HFF-Myc (cell line): Measurements from ENCODE around the gene TBXA2R.

Experiments used
- DNase-seq: peaks from one replicate; pipeline ENCODE4 v3.0.0-alpha.2; 2011; ENCODE audit warnings: low read depth; ENCODE audit errors: extremely low read depth
- H3K4me3 ChIP-seq: replicated peaks from 2 replicates; pipeline ENCODE4 v1.5.1; 2011; ENCODE audit warnings: low read depth, mild to moderate bottlenecking, control low read depth, low read length
- TF ChIP-seq, protein P1 (sequence below): IDR thresholded peaks from 2 replicates; pipeline ENCODE4 v1.5.1; 2012; ENCODE audit warnings: mild to moderate bottlenecking, low read depth, low read length, control low read depth; ENCODE audit errors: missing control alignments

The TBXA2R gene

DNA sequence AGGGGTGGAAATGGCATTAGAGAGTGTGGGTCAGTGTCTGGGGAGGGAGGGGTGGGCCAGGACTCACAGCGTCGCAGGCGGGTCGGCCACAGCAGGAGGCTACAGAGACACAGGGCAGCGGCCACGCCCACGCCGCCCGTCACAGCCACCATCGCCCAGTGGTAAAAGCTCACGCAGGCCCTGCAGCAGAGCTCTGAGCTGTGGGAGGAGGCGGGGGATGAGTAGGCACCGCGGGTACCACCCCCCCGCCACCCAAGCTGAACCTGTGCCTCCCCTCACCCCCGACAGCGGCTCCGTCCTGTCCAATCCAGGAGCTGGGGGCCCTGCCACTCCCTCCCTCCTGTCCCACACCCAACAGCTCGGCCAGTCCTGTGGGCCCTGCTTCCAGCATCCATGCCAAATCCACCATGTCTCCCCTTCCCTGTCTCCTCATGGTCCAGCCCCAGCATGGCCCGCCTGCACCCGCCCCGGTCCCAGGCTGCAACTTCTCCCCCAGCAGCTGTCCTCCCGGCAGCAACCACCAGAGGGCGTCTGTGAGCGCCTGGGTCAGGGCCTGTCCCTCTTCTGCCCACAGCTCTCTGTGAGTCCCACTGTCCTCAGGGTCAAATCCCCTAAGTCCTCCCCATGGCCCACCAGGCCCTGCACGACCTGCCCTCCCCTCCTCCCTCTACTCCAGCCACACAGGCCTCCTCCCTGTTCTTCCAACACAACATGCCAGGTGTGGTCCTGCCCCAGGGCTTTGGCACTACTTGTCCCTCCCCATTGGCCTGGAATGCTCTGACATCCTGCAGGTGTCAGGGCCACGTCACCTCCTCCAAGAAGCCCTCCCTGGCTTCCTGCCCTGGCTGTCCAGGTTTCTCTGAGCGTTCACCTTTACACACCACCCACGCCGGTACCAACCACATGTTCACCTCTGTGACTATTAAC lies 61.7 kb downstream of the TBXA2R start:
- TF ChIP-seq, protein P1, sequence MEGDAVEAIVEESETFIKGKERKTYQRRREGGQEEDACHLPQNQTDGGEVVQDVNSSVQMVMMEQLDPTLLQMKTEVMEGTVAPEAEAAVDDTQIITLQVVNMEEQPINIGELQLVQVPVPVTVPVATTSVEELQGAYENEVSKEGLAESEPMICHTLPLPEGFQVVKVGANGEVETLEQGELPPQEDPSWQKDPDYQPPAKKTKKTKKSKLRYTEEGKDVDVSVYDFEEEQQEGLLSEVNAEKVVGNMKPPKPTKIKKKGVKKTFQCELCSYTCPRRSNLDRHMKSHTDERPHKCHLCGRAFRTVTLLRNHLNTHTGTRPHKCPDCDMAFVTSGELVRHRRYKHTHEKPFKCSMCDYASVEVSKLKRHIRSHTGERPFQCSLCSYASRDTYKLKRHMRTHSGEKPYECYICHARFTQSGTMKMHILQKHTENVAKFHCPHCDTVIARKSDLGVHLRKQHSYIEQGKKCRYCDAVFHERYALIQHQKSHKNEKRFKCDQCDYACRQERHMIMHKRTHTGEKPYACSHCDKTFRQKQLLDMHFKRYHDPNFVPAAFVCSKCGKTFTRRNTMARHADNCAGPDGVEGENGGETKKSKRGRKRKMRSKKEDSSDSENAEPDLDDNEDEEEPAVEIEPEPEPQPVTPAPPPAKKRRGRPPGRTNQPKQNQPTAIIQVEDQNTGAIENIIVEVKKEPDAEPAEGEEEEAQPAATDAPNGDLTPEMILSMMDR: peak; percentile 91

More for the DNA sequence above, 61.7 kb downstream of the TBXA2R start:
- H3K4me3 ChIP-seq: no peak overlapping the region
- no peak for DNase-seq
